SK-MEL-5 (cell line): Measurements from ENCODE around the gene GPR162. TPM values are rescaled to one million over a fixed set of nuclear protein-coding genes. Genes with fewer than 3 reads are reported as not detected.
"Not testable (repeated sequence)": the region's sequence is repeated elsewhere in the genome, so short reads cannot be mapped to it uniquely, and the experiment has no call there.

Experiments used
- DNase-seq: peaks from one replicate; pipeline ENCODE4 v3.0.0-alpha.2; 2016; ENCODE audit warnings: low read depth, low spot score
- in situ Hi-C: cut with HindIII; loops from 2 replicates; pipeline ENCODE4 v1.10.0; 2016; ENCODE audit warnings: low sequenced_read_pairs, high pct_unique_total_duplicates, low pct_unique_long_range_greater_than_20kb
- total RNA-seq: library from RNA; depleted of rRNA; stranded (reverse); fragments of >200 nt; shearing (Covaris generic); gene quantifications from 2 replicates; pipeline ENCODE4 v1.2.3, GENCODE V29; 2014

Gene GPR162
- total RNA-seq, 1 experiment from 2014 or later, result 0.08 TPM

- in situ Hi-C loops, result no loop called here
Measured at GRCh38 chr12:6863033-6863432, 41.4 kb downstream of the GPR162 start.

DNA sequence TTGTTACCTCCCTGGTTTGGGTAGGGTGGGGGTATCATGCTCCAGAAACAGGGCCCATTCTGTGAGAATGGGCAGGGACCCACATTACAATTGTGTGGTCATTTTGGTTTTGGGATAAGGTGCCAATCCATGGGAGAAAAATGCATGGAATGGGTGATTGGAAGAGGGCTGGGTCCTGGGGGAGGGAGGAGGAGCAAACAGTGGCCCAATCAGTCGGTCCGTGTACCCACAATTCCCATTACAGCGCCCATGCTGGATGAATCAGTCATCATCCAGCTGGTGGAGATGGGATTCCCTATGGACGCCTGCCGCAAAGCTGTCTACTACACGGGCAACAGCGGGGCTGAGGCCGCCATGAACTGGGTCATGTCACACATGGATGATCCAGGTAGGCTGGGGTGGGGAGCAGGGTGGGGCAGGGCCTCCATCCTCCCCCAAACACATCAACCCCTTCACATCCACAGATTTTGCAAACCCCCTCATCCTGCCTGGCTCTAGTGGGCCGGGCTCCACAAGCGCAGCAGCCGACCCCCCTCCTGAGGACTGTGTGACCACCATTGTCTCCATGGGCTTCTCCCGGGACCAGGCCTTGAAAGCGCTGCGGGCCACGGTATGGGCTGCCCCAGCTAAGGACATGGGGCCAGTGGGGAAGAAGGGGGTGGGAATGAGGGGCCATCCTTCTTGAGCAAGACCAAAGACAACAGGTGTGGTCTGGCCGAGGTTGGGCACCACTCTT, 42.1 kb downstream of the GPR162 start:
- DNase-seq, result no peak
- in situ Hi-C loops, result no loop called here

More at GRCh38 chr12:6863033-6863432, 41.4 kb downstream of the GPR162 start:
- DNase-seq, result no peak

DNA sequence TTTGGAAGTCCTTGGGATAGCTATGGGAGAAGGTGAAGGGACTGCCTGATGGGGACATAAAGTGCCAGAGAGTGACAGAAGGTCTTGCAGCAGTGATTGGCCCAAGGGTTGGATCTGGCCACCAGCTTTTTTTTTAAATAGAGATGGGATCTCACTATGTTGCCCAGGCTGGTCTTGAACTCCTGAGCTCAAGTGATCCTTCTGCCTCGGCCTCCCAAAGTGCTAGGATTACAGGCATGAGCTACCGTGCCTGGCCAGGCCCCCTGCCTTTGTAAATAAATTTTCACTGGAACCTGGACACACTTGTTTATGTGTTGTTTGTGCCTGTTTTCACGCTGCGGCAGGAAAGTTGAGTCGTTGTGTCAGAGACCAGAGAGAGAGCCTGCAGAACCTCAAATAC, 43.7 kb downstream of the GPR162 start:
- DNase-seq, result not testable (repeated sequence)

GRCh38 chr12:6866163-6866919, 44.7 kb downstream of the GPR162 start:
- DNase-seq, result no peak
- in situ Hi-C loops, result no loop called here

More for the DNA sequence above, 43.7 kb downstream of the GPR162 start:
- in situ Hi-C loops, result not testable (repeated sequence)

DNA sequence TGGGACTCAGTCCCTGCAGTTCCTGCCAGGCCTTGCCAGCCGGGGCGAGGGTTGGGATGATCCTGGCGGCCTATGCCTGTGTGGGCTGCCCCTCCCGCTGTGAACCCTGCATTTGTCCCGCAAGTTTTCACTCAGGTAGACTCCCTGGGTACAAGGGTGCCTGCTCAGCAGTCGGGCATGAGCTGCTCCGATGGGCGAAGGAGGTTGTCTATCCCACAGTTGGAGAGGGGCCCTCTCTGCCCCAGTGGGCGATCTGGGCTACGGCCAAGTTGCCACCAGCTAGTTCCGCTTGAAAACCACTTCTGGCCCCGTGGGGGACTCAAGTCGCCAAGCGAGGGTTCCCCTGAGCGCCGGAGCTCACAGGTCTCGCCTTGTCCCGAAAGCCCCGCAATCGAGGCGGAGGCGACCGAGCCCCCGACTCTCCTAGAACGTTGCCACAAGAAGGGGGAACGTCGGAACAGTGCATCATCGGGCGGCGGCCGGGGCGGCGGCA, 45.3 kb downstream of the GPR162 start:
- DNase-seq, result no peak
- in situ Hi-C loops, result no loop called here

DNA sequence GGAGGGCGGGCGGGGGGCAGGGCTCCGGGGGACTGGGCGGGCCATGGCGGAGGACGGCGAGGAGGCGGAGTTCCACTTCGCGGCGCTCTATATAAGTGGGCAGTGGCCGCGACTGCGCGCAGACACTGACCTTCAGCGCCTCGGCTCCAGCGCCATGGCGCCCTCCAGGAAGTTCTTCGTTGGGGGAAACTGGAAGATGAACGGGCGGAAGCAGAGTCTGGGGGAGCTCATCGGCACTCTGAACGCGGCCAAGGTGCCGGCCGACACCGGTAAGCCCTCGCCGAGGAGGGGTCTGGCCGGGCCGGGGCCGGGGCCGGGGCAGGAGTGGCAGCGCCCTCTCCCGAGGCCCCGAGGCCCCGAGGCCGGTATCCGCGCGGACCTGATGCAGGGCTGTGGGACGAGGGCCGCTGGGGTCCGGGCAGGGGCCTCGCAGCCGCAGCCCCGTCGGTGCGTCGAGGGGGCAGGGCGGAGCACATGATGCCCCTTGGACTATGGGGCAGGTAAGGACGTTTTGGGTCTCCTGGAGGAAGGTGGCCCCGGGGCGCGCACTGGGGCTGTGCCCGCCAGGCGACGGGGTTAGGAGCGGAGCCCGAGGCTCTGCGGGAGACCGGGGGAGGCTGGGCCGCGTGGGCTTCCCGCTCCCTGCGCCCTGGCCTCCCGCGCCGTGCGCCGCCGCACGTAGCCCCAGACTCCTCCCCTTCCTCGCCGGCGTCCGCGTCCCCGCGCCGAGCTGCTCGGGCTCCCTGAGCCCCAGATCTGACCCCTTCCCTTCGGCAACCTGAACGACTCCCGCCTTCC, 46.0 kb downstream of the GPR162 start, which contains the start of gene TPI1:
Gene TPI1 (plus strand): TSS at position 119 of the 798 bp plus-strand sequence. CDS start 36 bp downstream, at position 155.
- DNase-seq, result peak; percentile 77
- in situ Hi-C loops, result no loop called here

DNA sequence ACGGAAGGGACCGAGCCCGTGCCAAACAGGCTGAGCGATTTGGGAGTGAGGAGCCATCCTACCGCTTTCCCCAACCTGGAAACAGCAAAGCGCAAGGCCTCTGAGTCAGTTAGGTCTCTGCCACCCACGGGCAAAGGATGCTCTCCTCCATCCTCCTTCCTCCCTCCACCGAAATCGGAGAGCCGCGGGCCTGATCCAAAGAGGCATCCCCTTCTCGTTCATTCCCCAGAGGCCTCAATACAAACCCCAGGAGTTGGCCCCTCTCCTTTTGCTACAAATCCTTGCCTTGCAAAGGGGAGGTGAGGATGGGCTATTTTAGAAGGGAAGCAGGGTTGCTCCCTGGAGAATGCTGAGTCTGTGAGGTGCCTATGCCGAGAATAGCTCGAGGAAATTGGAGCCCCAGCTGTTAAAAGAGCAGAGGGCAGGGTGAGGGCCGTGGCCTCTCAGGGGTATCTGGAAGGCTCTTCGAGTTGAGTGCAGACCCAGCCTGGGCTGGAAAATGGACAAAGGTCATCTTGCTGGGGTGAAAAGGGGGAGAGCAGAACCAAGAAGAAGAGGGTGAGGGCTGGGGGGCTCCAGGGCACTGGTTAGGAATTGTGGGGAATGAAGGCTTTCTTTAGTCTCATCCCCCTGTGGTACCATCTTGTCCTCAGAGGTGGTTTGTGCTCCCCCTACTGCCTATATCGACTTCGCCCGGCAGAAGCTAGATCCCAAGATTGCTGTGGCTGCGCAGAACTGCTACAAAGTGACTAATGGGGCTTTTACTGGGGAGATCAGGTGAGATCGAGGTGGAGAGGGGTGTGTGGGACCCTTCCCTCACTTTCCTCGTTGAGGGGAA, 46.8 kb downstream of the GPR162 start:
- no peak for DNase-seq
- in situ Hi-C loops, result no loop called here

GRCh38 chr12:6869049-6870021, 47.7 kb downstream of the GPR162 start:
- in situ Hi-C loops, result no loop called here
- DNase-seq, result peak; percentile 82

- DNase-seq, in situ Hi-C loops: not testable (repeated sequence)
Measured at GRCh38 chr12:6870304-6870703, 48.7 kb downstream of the GPR162 start.

GRCh38 chr12:6871052-6871957, 49.7 kb downstream of the GPR162 start:
- in situ Hi-C loops, result no loop called here
- peak; percentile 62 for DNase-seq

DNA sequence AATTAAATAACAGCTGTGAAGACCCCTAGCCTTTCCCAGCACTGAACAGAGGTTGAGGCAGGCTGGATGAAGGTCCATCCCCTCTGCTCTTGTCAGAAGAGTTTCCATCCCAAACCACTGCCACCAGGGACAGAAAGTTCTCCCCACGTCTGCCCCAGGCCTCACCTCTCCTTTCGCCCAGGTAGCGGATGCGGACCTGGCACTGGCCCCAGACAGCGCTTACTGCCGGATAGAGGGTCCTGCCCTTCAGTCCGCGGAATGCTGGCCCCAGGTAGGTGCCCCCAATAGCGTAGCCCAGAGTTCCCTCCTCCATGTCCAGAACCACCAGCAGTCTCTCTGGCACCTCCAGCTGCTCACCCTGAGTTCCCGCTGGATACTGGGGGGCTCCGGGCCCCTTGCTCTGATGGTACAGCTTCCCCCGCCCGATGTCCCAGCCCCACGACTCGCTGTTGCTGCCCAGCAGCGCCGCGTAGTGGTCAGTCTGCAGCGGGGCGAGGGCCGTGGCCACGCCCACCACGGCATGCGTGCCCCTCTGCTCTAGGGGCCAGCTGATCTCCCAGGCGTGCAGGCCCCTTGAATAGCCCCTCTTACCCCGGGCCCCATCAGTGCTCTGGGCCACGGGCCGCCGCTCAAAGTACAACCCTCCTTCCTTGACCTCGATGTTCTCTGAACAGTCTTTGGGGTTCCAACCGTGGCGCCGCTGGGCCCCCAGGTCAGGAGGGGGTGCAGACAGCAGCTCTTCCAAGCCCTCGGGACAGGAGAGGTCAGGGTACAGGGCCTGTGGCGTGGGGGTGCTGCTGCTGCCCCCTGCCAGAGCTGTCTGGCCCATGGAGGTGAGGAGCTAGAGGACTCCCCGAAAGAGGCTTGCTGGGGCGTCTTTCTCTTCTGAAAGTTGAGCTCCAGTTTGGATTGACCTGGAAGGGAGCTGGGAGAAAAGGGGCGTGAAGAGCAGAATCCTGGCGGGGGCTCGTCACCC, 50.7 kb downstream of the GPR162 start:
- peak; percentile 77 for DNase-seq
- in situ Hi-C loops, result no loop called here

- DNase-seq, result peak; percentile 94
- in situ Hi-C loops, result no loop called here
Measured at GRCh38 chr12:6873094-6874014, 51.7 kb downstream of the GPR162 start, which contains the start of gene SPSB2. TSS of gene SPSB2 (minus strand) at chr12:6873303. CDS start at chr12:6872901, 402 bp downstream.

DNA sequence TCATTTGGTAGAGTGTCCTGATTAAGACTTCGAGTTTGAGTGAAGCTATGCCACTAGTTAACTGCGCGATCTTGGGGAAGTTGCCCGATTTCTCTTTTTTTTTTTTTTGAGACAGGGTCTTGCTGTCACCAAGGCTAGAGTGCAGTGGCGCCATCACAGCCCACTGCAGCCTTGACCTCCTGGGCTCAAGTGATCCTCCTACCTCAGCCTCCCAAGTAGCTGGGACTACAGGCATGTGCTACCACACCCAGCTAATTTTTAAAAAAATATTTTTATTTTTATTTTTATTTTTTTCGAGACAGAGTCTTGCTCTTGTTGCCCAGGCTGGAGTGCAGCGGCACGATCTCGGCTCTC, 52.4 kb downstream of the GPR162 start:
- in situ Hi-C loops, result not testable (repeated sequence)

More for the DNA sequence above, 52.4 kb downstream of the GPR162 start:
- not testable (repeated sequence) for DNase-seq
